ENCODE data around the gene CCT6B. TPM values are rescaled to one million over a fixed set of nuclear protein-coding genes. Genes with fewer than 3 reads are reported as not detected.

CCT6B gene
- total RNA-seq, 1 experiment from 2014 or later = 2.8 TPM

- TF ChIP-seq FOXP1 (CRISPR knock-in tag; IDR thresholded peaks at IDR 0.05; ENCODE audit: borderline replicate concordance) (no peak), SOX15 (CRISPR knock-in tag; IDR thresholded peaks at IDR 0.05) (no peak), ZNF416 (CRISPR knock-in tag; IDR thresholded peaks at IDR 0.05) (no peak), ESRRA (CRISPR knock-in tag; IDR thresholded peaks at IDR 0.05; ENCODE audit: borderline replicate concordance) (no peak), STAT6 (CRISPR knock-in tag; conservative IDR thresholded peaks at IDR 0.05; ENCODE audit: low read depth) (no peak), HMGA2 (CRISPR knock-in tag; IDR thresholded peaks at IDR 0.05) (no peak), NR3C1 (CRISPR knock-in tag; conservative IDR thresholded peaks at IDR 0.05; ENCODE audit: low read depth) (no peak), FOXP4 (CRISPR knock-in tag; IDR thresholded peaks at IDR 0.05) (no peak), NR2C2 (CRISPR knock-in tag; IDR thresholded peaks at IDR 0.05) (no peak), ZNF121 (CRISPR knock-in tag; IDR thresholded peaks at IDR 0.05) (no peak)
- H3K27ac Mint-ChIP-seq = no peak overlapping the region
- DNase-seq (ENCODE audit: low spot score) (no peak), ATAC-seq (no peak)
- peaks cover 5% of the 10 kb centered on the region for H3K4me1 Mint-ChIP-seq
- H3K4me3 Mint-ChIP-seq = no peak overlapping the region
- peaks cover 82% of the 10 kb centered on the region for H3K36me3 Mint-ChIP-seq
- ChIA-PET CTCF (no interaction called here), POLR2A (no interaction called here)
- H3K27me3 Mint-ChIP-seq (ENCODE audit: low read depth) = no peaks in the 10 kb centered on the region
- no peaks in the 10 kb centered on the region for H3K9me3 Mint-ChIP-seq
Observed at GRCh38 chr17:34987232-34987631, 26.0 kb upstream of the CCT6B start.

- Mint-ChIP-seq H3K27me3 (ENCODE audit: low read depth) (no peaks in the 10 kb centered on the region), H3K4me3 (peak overlapping the region; percentile 92), H3K4me1 (peaks cover 26% of the 10 kb centered on the region), H3K36me3 (peaks cover 36% of the 10 kb centered on the region), H3K9me3 (no peaks in the 10 kb centered on the region), H3K27ac (peak overlapping the region; percentile 80)
- DNase-seq (ENCODE audit: low spot score) (no peak), ATAC-seq (no peak)
- CTCF ChIA-PET = interaction anchor here (0.7 to 1.9 kb wide), 5 partner anchors 10 to 138 kb away, joined by 3 to 8 read pairs (median 4); partner anchors contain the start of gene RAD51D
- TF ChIP-seq JUN (CRISPR knock-in tag; IDR thresholded peaks at IDR 0.05) = no peak
- no peak for TF ChIP-seq GABPB1 (CRISPR knock-in tag; IDR thresholded peaks at IDR 0.05)
- POLR2A ChIA-PET = interaction anchor here (0.6 kb wide), 1 partner anchor 215 kb away, joined by 4 read pairs; no protein-coding TSS in a partner anchor
Observed at GRCh38 chr17:34981538-34982241, 20.4 kb upstream of the CCT6B start.

- Mint-ChIP-seq H3K27ac (peak overlapping the region; percentile 80), H3K36me3 (peaks cover 28% of the 10 kb centered on the region)
- CTCF ChIA-PET = interaction anchor here (0.9 to 1.9 kb wide), 4 partner anchors 102 to 438 kb away, joined by 3 to 8 read pairs (median 4); partner anchors contain the start of gene RAD51D
- TF ChIP-seq MAX (CRISPR knock-in tag; IDR thresholded peaks at IDR 0.05) (no peak), IRF1 (CRISPR knock-in tag; IDR thresholded peaks at IDR 0.05) (peak; percentile 62; the same call in 1 of the 2 replicates), FOXP1 (CRISPR knock-in tag; IDR thresholded peaks at IDR 0.05; ENCODE audit: borderline replicate concordance) (0 out of 2 replicates have a peak, but pooled peaks have one; percentile 12), TP53 (CRISPR knock-in tag; IDR thresholded peaks at IDR 0.05) (no peak), ATF6 (CRISPR knock-in tag; IDR thresholded peaks at IDR 0.05) (no peak), SP1 (CRISPR knock-in tag; conservative IDR thresholded peaks at IDR 0.05) (peak; percentile 3; the same call in 1 of the 2 replicates), TEAD1 (CRISPR knock-in tag; IDR thresholded peaks at IDR 0.05) (no peak), PRRX2 (CRISPR knock-in tag; IDR thresholded peaks at IDR 0.05) (no peak), SMAD4 (CRISPR knock-in tag; IDR thresholded peaks at IDR 0.05) (no peak), GRHL2 (CRISPR knock-in tag; IDR thresholded peaks at IDR 0.05; ENCODE audit: insufficient replicate concordance, severe bottlenecking) (no peak), CREM (CRISPR knock-in tag; IDR thresholded peaks at IDR 0.05) (0 out of 2 replicates have a peak, but pooled peaks have one; percentile 61)
Observed at GRCh38 chr17:34980681-34981537, 19.6 kb upstream of the CCT6B start.

More at GRCh38 chr17:34980681-34981537, 19.6 kb upstream of the CCT6B start:
- POLR2A ChIA-PET = interaction anchor here (0.6 to 1.2 kb wide), 3 partner anchors 19 to 454 kb away, joined by 3 to 4 read pairs (median 3); partner anchors contain the start of genes CCT6B and ZNF830
- DNase-seq (ENCODE audit: low spot score) (peak; percentile 59), ATAC-seq (peak; percentile 77)
- peaks cover 26% of the 10 kb centered on the region for H3K4me1 Mint-ChIP-seq
- peak overlapping the region; percentile 92 for H3K4me3 Mint-ChIP-seq
- H3K27me3 Mint-ChIP-seq (ENCODE audit: low read depth) = no peaks in the 10 kb centered on the region
- H3K9me3 Mint-ChIP-seq = no peaks in the 10 kb centered on the region

Measured in WTC11 (cell line).